Gastroesophageal sphincter (tissue), 4 donors: ENCODE results near the gene BBOX1. TPM values are rescaled to one million over a fixed set of nuclear protein-coding genes. Genes with fewer than 3 reads are reported as not detected.
A peak's percentile ranks its signal among the peaks of the same experiment; 100 is the strongest.

ENCODE experiments used
- ATAC-seq: fragments of 150-250 bp; one replicate; pipeline ENCODE4 v1.9.1; 2016; ENCODE audit warnings: mild to moderate bottlenecking, moderate library complexity
- H3K27ac ChIP-seq, 4 donors: fragments of 200-600 bp; sonication (generic) in 3 of 4; 1 replicate in 3 of 4; 2 replicates in 1 of 4; pipeline ENCODE4 v1.5.1; 2016 to 2019
- H3K27me3 ChIP-seq: fragments of 200-600 bp; sonication (generic); one replicate; pipeline ENCODE4 v1.5.1; 2019
- H3K36me3 ChIP-seq, 2 donors: fragments of 200-600 bp; sonication (generic); one replicate each; pipeline ENCODE4 v1.5.1; 2019; ENCODE audit warnings: control low read depth in 1 of 2
- H3K4me1 ChIP-seq, 3 donors: fragments of 200-600 bp; sonication (generic); 1 replicate in 2 of 3; 2 replicates in 1 of 3; pipeline ENCODE4 v1.5.1; 2016 to 2019; ENCODE audit warnings: control low read depth in 2 of 3
- H3K4me3 ChIP-seq, 2 donors: fragments of 200-600 bp; sonication (generic); one replicate each; pipeline ENCODE4 v1.5.1; 2019; ENCODE audit warnings: mild to moderate bottlenecking in 1 of 2, moderate library complexity in 1 of 2
- H3K9me3 ChIP-seq, 3 donors: fragments of 200-600 bp; sonication (generic); one replicate each; pipeline ENCODE4 v1.5.1; 2017 to 2019; ENCODE audit warnings: control low read depth in 2 of 3
- CTCF ChIP-seq, 4 experiments: fragments of 200-600 bp in 2 of 4; fragments of 450-650 bp in 2 of 4; sonication (generic) in 1 of 4; IDR thresholded peaks; one replicate each; pipeline ENCODE4 v1.5.1; 2017 to 2019; ENCODE audit warnings: antibody characterized with exemption in 4 of 4, mild to moderate bottlenecking in 2 of 4, moderate library complexity in 2 of 4
- EP300 ChIP-seq: sonication (generic); formaldehyde crosslinking; IDR thresholded peaks from one replicate; pipeline ENCODE4 v1.6.1; 2017; ENCODE audit warnings: antibody characterized with exemption, mild to moderate bottlenecking
- POLR2A ChIP-seq, 2 donors: fragments of 450-650 bp; IDR thresholded peaks; one replicate each; pipeline ENCODE4 v1.6.1; 2017; ENCODE audit warnings: antibody characterized with exemption in 2 of 2, mild to moderate bottlenecking in 2 of 2, moderate library complexity in 1 of 2
- POLR2AphosphoS5 ChIP-seq: sonication (generic); formaldehyde crosslinking; IDR thresholded peaks from one replicate; pipeline ENCODE4 v1.6.1; 2017; ENCODE audit warnings: antibody characterized with exemption
- WGBS, 2 donors: methylation state at CpG; one replicate each; pipeline ENCODE4 v1.1.5; 2018; ENCODE audit warnings: low coverage in 1 of 2; 5-methylcytosine and 5-hydroxymethylcytosine counted together
- total RNA-seq, 4 donors: library from RNA; depleted of rRNA; stranded (reverse); fragments of >200 nt; gene quantifications; one replicate each; pipeline ENCODE4 v1.1.0, GENCODE V29; 2016

The BBOX1 gene
- total RNA-seq, 4 donors from 2014 or later, result 0.67 to 4.4 TPM; not detected in 2

GRCh38 chr11:27025957-27026733, 14.5 kb upstream of the BBOX1 start:
- no peaks in the 10 kb centered on the region for H3K36me3 ChIP-seq
- TF ChIP-seq EP300, result no peak
- TF ChIP-seq CTCF (IDR thresholded peaks at IDR 0.05), result no peak
- no peak for TF ChIP-seq POLR2A (IDR thresholded peaks at IDR 0.05)
- no peak for TF ChIP-seq POLR2AphosphoS5
- WGBS, 2 donors, result 85 to 86% methylated on average over 8 of the region's 8 CpGs
- no peak for ATAC-seq
- no peak overlapping the region for H3K4me3 ChIP-seq
- H3K9me3 ChIP-seq, result no peaks in the 10 kb centered on the region
- no peak overlapping the region for H3K27ac ChIP-seq
- H3K27me3 ChIP-seq, result no peaks in the 10 kb centered on the region
- peaks cover 0 to 6% (median 0%) of the 10 kb centered on the region in 3 donors for H3K4me1 ChIP-seq

GRCh38 chr11:27028561-27028965, 12.1 kb upstream of the BBOX1 start:
- Histone ChIP-seq H3K27me3 (no peaks in the 10 kb centered on the region), H3K4me1 (peaks cover 0 to 6% (median 0%) of the 10 kb centered on the region in 3 donors), H3K27ac (peak overlapping the region in 1 of 4 donors; percentile 29), H3K9me3 (no peaks in the 10 kb centered on the region), H3K36me3 (no peaks in the 10 kb centered on the region), H3K4me3 (no peak overlapping the region)
- TF ChIP-seq CTCF (IDR thresholded peaks at IDR 0.05), result no peak
- no peak for TF ChIP-seq POLR2A (IDR thresholded peaks at IDR 0.05)
- TF ChIP-seq POLR2AphosphoS5, result no peak
- TF ChIP-seq EP300, result no peak
- no peak for ATAC-seq
- 18 to 50% methylated on average over 1 of the region's 1 CpG for WGBS, 2 donors

- Histone ChIP-seq H3K27ac (no peak overlapping the region), H3K4me3 (no peak overlapping the region), H3K36me3 (no peaks in the 10 kb centered on the region), H3K4me1 (peaks cover 0 to 6% (median 0%) of the 10 kb centered on the region in 3 donors), H3K9me3 (peaks cover 0 to 6% (median 0%) of the 10 kb centered on the region in 3 donors), H3K27me3 (no peaks in the 10 kb centered on the region)
- TF ChIP-seq EP300, result no peak
- no peak for TF ChIP-seq POLR2A (IDR thresholded peaks at IDR 0.05)
- ATAC-seq, result no peak
- WGBS, 2 donors, result 100% methylated on average over 1 of the region's 1 CpG; no CpG with 5 or more reads in 1 of the 2 donors
These were observed 10.6 kb upstream of the BBOX1 start for GRCh38 chr11:27029966-27030365.

- no peak overlapping the region for H3K27ac ChIP-seq
- H3K4me1 ChIP-seq, result peaks cover 0 to 6% (median 0%) of the 10 kb centered on the region in 3 donors
- H3K9me3 ChIP-seq, result peaks cover 0 to 23% (median 0%) of the 10 kb centered on the region in 3 donors
- TF ChIP-seq EP300 (no peak), CTCF (IDR thresholded peaks at IDR 0.05) (no peak), POLR2A (IDR thresholded peaks at IDR 0.05) (no peak), POLR2AphosphoS5 (no peak)
- ATAC-seq, result no peak
- WGBS, 2 donors, result 90% methylated on average over 2 of the region's 5 CpGs; no CpG with 5 or more reads in 1 of the 2 donors
- H3K36me3 ChIP-seq, result no peaks in the 10 kb centered on the region
- H3K27me3 ChIP-seq, result no peaks in the 10 kb centered on the region
- no peak overlapping the region for H3K4me3 ChIP-seq
These were observed 8.9 kb upstream of the BBOX1 start for GRCh38 chr11:27031754-27032153.

GRCh38 chr11:27039873-27040272, 742 bp upstream of the BBOX1 start:
- WGBS, 2 donors, result 42 to 75% methylated on average over 2 to 3 of the region's 3 CpGs
- ATAC-seq, result no peak
- no peak for TF ChIP-seq POLR2A (IDR thresholded peaks at IDR 0.05)
- no peak for TF ChIP-seq CTCF (IDR thresholded peaks at IDR 0.05)
- TF ChIP-seq EP300, result no peak
- TF ChIP-seq POLR2AphosphoS5, result no peak
- no peak overlapping the region for H3K4me3 ChIP-seq
- H3K27me3 ChIP-seq, result no peaks in the 10 kb centered on the region
- H3K9me3 ChIP-seq, result peaks cover 0 to 18% (median 0%) of the 10 kb centered on the region in 3 donors
- H3K27ac ChIP-seq, result no peak overlapping the region
- H3K4me1 ChIP-seq, result peaks cover 0 to 20% (median 17%) of the 10 kb centered on the region in 3 donors
- no peaks in the 10 kb centered on the region for H3K36me3 ChIP-seq
